Panc1 (cell line): ENCODE measurements around the gene EDAR.

ENCODE experiments used
- CTCF ChIP-seq: fragments of 450-650 bp; IDR thresholded peaks from 2 replicates; pipeline ENCODE4 v1.5.1; 2017; ENCODE audit warnings: mild to moderate bottlenecking
- POLR2AphosphoS5 ChIP-seq: IDR thresholded peaks from 2 replicates; pipeline ENCODE4 v1.6.1; 2012; ENCODE audit warnings: mild to moderate bottlenecking, low read depth, low read length, moderate library complexity
- REST ChIP-seq, 2 experiments: IDR thresholded peaks; 2 replicates each; pipeline ENCODE4 v1.6.1; 2011 to 2012; ENCODE audit warnings: low read depth in 2 of 2, control low read depth in 1 of 2, low read length in 1 of 2, mild to moderate bottlenecking in 1 of 2, moderate library complexity in 1 of 2; ENCODE audit not compliant: insufficient read depth in 1 of 2

GRCh38 chr2:109031476-109032228 lies 42.6 kb upstream of the EDAR start:
- TF ChIP-seq REST (IDR thresholded peaks at IDR 0.05; ENCODE audit: insufficient read depth in 1 of 2, low read depth in 2 of 2, low read length in 1 of 2) (no peak), CTCF (no peak), POLR2AphosphoS5 (no peak)
